Measurements from ENCODE around the gene ERICH3.

GRCh38 chr1:74530892-74531291 is 142.7 kb downstream of the ERICH3 start:
- TF ChIP-seq, protein P1, sequence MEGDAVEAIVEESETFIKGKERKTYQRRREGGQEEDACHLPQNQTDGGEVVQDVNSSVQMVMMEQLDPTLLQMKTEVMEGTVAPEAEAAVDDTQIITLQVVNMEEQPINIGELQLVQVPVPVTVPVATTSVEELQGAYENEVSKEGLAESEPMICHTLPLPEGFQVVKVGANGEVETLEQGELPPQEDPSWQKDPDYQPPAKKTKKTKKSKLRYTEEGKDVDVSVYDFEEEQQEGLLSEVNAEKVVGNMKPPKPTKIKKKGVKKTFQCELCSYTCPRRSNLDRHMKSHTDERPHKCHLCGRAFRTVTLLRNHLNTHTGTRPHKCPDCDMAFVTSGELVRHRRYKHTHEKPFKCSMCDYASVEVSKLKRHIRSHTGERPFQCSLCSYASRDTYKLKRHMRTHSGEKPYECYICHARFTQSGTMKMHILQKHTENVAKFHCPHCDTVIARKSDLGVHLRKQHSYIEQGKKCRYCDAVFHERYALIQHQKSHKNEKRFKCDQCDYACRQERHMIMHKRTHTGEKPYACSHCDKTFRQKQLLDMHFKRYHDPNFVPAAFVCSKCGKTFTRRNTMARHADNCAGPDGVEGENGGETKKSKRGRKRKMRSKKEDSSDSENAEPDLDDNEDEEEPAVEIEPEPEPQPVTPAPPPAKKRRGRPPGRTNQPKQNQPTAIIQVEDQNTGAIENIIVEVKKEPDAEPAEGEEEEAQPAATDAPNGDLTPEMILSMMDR (IDR thresholded peaks at IDR 0.05), result no peak
- TF ChIP-seq POLR2A (IDR thresholded peaks at IDR 0.05), result no peak

Measured in heart left ventricle (tissue), 13 donors.